ENCODE data around the gene MOK.
"Not testable (repeated sequence)": the region's sequence is repeated elsewhere in the genome, so short reads cannot be mapped to it uniquely, and the experiment has no call there.

MOK gene

DNA sequence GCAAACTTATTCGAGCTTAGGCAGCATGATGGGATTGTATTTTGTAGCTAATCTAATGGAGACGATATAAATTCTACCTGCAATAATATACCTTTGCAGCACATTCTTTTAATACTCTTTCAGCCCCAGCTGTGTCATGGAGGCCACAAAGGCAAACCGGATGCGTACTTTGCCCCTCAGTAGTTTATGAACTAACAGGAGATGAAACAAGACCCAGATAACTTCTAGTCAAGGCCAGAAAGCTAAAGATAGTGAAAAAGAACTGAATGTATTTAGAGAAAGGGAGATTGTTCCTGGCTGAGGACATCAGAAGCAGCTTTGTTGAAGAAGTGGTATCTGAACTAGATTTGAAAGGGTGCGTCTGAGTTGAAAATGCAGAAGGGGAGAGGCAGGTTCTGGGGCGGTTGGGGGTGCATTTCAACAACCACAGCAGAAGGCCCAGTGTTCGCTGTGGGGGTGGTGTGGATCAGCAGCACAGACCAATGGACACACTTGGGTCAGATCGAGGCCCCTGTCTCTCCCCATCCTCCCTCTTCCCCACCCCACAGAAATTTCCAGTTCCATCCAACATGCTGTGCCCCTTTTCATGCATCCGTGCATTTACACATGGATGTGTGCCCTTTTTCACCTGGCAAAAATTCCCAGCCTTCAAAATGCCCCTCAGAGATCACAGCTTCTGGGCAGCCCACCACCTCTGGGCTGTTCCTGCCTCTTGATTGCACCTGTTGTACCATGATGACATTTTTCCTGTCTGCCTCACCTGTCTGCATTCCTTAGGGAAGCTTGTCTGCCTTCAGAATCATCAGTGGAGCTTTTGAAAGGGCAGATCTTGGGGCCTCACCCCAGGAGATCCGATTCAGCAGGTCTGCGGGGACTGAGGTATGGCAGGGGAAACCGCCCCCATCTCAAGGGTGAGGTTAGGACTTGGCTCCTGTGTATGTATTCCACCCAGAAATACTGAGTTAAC, 16.8 kb upstream of the MOK start:
- no peak for DNase-seq

DNA sequence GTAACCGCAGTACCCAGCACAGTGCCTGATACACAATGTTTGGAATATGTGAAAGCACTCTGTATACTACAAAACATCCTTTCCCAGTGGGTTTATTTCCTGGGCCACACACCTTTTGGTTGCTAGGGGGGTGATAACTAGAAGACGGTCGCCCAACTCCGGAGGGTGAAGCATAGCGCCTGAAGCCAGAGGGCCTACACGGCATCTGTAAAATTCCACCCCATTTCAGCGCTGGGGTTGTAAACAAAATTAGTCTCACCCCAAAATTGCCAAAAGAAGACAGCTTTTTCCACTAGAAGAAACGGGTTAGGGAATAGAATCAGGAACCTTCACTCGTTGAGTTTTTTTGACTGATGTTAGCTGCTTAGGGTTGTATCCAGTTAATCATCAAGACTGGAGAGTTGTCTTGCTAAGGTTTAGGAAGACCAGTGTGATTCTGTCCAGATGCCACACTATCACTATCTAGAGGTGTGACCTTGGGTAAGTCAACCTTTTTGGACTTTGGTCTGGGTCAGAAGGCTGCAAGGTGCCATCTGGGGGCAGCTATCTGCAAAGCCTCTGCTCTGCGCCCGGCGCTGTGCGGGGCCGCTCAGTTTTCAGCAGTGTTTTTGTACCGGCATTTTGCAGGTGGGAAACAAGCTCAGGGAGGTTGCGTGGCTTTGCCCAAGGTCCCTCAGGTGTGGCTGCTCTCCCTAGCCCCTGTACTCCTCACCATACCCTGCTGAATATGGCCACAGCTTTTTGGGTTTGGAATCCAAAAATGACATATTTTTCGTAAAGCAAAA, 15.9 kb upstream of the MOK start:
- no peak for DNase-seq

DNA sequence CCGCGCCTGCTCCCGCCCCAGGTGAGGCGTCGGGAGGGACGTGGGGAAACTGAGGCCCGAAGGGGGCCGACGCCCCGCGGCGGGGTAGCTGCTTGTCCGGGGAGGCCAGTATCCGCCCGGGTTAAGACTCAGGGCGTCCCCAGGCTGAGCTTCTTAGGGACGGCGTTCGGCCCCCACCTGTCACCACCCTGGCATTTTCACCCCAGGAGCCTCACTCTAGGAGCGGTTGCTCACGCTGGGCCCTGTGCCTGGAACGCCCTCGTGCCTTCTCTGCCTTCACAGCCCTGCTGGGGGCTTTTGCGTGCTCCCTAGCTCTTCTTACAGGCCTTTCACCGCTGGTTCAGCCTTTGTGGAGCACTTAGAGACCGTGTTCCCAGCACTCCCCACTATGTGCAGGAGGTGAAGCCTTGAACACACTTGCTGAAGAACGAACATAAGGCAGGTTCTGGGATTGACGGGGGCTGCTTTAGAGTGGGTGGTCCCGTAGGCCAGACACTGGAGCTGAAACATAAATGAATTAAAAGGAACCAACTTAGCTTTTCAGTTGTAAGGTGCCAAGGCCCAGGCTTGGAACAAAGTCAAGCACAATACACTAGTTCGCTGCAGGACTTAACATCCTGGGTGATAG, 15.2 kb upstream of the MOK start:
- peak in 1 of 4 experiments; percentile 47 for DNase-seq

DNA sequence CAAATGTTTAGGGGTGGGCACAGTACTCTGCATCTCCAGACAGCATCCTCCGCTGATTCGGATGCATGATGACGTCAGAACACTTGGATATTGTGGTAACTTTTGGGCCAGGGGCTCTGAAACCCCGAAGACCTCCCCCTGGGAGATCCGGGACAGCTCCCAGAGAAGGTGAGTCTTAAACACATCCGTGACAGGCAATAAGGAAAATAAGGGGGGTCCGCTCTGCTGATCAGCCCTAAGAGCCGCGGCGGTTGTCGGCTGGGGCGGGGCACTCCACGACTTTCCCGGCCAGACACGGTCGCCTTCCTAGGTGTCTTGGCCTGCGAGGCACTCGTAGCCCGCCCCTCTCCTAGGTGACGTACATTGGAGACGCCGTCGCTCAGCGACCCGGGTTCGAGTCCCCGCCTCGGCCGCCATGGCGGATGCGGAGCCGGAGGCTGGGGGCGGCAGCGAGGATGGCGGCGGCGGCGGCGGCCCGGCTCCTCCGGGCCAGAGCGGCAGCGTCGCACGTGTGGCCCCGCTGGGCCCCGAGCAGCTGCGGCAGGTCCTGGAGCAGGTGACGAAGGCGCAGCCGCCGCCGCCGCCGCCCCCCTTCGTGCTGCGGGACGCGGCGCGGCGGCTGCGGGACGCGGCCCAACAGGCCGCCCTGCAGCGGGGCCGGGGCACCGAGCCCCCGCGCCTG, 14.5 kb upstream of the MOK start, which contains the start of gene ZNF839:
Gene ZNF839, plus strand, starts transcription at position 396 of the 682 bp plus-strand sequence. Its CDS starts 20 bp downstream, at position 416.
- DNase-seq: peak; percentile 88 to 93 (median 90)

DNA sequence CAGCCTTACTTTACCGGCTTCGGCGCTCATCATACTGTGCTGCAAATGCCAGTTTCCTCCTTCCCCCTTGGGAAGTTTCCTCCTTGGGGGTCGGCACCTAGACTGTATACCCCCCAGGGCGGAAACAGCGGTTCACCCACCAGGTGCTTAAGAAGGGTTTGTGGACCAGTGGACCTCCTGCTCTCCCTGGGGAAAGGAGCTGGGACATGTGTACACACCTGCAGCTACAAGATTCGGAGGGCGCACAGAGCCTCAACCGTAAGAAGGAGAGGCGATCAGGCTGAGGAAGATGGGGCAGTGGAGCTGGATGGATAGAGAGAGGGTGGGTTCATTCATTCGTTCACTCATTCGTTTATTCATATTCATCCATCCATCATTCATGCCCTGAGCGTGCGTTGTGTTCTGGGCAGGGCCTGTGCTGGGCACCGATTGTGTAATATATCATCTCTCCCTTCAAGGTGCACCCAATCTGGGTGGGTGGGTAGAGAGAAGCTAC, 13.9 kb upstream of the MOK start:
- DNase-seq: no peak

DNA sequence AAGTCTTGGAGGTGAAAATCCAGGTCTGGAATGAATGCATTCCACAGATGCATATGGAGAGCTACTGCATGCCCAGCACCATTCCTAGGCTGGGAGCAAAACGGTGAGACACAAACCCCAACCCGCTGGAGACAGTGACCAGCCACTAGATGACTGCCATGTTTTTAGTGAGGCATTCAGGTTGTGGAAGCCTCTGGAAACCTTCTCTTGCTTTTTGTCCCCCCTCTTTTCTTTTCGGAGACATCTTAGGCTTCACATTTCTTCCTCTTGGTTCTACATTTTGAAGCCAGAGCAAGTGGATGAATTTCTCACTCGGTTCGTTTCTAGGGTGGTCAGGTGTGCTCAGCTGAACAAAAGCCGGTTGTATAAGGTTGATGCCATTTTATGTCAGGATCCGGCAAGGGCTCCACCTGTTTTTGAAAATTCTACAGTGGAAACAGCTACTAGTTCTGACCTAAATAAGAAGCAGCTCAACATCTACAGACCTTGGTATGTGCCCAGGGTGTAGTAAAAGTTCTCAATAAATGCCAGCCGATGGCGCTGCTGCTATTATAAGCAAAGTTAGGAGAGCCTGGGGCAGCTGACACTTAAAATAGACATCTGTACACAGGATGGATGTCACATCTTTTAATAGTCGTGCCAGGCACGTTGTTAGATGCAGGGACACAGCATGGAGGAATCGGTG, 12.7 kb upstream of the MOK start:
- DNase-seq: no peak

DNA sequence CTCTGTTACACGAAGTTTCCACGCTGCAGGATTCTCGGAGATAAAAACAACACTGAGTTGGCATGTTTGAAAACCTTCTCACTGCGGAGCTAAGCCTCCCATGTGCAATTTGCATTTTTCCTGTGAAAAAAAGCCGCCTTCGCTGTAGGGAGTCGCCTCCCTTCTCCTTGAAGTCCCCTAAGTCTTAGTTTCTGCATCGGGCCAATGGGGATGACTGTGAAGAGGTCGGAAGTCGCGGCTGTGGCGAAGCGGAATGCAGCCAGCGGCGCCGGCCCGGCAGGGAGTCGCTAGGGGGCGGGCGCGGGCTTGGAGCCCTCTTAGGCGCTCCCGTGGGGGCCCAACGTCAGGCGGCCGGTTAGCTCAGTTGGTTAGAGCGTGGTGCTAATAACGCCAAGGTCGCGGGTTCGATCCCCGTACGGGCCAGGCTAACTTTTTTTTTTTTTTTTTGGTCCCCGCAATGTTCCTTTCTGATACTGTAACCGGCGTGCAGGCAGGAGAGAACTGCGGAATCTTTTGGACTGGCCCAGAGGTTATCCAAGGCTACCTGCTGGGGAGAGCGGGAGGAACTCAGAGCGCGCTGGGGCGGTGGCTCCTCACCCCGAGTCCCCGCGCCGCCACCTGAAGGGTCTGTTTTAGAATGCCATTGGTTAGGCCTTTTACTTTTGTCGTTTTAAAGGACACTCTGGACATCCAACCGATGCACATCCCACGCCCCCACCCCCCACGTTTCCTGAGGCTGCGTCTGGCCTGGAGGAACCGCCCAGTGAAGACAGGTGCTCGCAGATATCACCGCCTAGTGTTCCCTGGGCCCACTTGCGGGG, 12.0 kb upstream of the MOK start:
- peak; percentile 96 to 99 (median 98) for DNase-seq

DNA sequence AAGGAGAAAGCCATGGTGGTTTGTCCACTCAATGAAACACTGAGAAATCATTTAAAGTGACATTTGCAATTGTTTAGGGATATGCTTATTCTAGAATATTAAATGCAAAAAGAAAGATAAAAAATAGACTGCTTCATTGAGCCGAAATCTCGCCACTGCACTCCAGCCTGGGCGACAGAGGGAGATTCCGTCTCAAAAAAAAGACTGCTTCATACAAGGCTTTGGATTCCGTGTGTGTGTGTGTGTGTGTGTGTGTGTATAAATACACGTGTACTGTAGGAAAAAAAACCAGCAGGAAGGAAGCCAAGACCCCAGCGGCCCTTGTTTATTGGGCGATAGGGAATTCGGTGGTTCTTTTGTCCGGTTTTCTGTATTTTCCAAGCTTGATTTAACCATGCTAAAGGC, 11.4 kb upstream of the MOK start:
- peak in 1 of 4 experiments; percentile 16 for DNase-seq

DNA sequence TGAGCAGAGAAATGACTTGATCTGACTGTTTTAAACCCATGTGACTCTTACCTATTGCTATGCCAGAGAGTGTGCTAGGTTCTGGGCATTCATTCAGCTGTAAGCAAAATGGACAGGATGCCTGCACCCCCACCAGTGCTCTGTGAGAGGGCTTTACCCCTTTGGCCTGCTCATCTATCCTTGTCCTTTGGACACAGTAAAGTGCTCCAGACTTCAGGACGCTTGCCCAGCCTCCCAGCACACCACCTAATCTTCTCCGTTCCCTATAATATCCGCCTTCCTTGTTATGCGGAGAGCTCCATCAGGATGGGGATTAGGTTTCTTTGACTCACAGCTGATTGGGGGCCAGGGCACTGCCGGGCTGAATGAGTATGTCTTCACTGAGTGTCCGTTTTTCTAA, 10.2 kb upstream of the MOK start:
- no peak for DNase-seq

DNA sequence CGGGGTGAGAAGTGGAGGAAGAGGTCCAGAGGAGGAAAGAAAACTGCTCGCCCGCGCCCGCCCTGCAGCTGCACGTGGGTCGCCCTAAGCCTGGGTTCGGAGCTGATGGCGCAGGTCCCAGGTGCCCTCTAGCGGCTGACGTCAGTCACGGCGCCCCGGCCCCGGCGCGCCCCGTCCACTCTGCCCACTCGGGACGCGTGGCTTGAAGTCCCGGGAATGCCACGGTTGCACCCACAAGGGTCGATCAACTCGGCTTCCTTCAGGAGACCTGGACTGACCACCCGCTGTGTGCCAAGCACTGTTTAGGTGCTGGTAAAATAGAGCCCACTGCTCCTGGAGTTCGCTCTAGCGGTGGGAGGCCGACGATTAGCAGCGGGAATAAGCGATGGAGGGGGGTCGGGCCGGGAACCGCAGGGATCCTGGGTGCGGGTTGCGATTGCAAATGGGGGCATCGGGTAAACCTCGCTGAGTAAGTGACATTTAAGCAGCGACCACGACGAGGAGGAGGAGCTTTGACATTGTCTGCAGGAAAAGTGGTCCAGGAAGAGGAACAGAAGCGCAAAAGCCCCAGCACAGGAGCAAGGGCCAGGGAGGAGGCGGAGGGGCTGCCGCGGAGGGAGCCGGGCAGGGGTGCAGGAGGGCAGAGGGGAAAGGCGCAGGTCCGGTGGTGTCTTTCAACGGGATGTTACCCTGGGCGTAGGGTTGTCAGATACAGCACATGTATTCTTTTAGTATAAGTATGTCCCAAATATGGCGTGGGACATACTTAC, 9.5 kb upstream of the MOK start:
- DNase-seq: peak; percentile 57 to 73 (median 66)

DNA sequence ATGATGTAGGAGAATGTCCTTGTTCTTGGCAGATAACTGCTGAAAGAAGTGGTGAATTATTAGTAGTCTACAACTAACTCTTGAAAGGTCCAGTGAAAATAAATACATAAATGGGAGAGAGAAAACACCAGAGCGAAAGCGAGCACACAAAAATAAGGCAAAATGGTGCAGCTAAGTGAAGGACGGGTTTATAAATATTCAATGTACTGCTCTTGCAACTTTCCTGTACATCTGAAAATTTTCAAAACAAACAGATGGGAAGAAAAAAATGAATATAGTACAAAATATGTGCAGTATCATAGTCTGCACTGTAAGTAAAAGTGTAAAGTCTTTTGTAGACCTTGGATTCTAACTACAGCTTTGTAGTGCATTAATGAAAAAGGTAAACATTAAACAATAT, 1.3 kb downstream of the MOK start:
- no peak for DNase-seq

DNA sequence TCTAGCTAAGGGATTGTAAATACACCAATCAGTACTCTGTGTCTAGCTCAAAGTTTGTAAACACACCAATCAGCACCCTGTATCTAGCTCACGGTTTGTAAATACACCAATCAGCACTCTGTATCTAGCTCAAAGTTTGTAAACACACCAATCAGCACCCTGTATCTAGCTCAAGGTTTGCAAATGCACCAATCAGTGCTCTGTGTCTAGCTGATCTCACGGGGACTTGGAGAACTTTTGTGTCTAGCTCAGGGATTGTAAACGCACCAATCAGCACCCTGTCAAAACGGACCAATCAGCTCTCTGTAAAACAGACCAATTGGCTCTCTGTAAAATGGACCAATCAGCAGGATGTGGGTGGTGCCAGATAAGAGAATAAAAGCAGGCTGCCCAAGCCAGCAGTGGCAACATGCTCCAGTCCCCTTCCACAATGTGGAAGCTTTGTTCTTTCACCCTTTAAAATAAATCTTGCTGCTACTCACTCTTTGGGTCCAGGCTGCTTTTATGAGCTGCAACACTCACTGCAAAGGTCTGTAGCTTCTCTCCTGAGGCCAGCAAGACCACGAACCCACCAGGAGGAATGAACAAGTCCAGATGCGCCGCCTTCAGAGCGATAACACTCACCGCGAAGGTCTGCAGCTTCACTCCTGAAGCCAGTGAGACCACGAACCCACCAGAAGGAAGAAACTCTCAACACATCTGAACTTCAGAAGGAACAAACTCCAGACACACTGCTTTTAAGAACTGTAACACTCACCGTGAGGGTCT, 6.5 kb downstream of the MOK start:
- DNase-seq: not testable (repeated sequence)

DNA sequence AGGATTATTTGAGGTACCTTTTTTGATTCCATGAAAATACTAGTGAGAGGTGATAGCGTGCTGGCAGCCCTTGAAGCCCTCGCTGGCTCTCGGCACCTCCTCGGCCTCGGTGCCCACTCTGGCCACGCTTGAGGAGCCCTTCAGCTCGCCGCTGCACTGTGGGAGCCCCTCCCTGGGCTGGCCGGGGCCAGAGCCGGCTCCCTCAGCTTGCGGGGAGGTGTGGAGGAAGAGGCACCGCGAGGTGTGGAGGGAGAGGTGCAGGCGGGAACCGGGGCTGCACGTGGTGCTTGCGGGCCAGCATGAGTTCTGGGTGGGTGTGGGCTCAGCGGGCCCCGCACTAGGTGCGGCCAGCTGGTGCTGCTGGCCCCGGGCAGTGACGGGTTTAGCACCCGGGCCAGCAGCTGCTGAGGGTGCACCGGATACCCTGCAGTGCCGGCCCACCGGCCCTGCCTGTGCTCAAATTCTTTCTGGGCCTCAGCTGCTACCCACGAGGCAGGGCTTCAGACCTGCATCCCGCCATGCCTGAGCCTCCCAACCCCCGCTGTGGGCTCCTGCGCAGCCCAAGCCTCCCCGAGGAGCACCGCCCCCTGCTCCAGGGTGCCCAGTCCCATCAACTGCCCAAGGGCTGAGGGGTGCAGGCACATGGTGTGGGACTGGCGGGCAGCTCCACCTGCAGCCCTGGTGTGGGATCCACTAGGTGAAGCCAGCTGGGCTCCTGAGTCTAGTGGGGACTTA, 7.4 kb downstream of the MOK start:
- DNase-seq: no peak

DNA sequence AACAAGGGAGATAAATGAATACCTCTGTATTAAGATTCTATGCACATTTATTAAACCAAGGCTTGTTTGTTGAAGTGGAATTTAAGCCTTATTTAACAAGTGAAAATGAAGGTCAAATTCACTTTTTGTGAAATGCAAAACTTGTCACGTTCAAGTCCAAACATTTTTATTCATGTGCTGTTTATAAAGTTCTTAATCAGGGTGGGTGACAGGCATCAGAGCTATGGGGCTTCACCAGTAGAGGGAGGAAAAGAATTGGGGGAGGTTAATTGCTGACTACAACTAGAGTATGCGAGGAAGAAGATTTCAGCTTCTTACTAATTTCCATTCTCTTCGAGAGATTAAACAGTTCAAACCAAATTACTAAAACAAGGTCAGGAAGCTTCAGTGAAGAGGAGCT, 9.7 kb downstream of the MOK start:
- no peak for DNase-seq

DNA sequence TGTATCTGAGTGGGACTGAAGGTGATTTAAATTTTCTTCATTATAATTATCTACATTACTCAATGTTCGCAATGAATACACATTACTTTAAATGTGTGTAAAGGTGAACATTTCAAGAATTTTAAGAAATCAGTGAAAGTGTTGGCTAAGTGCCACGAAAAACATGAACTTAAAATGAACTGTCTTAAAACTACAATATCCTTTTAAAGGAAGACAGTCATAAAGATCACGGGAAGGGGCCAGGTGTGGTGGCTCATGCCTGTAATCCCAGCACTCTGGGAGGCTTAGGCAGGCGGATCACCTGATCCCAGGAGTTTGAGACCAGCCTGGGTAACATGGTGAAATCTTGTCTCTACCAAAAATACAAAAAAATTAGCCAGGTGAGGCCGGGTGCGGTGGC, 11.2 kb downstream of the MOK start:
- DNase-seq: no peak

DNA sequence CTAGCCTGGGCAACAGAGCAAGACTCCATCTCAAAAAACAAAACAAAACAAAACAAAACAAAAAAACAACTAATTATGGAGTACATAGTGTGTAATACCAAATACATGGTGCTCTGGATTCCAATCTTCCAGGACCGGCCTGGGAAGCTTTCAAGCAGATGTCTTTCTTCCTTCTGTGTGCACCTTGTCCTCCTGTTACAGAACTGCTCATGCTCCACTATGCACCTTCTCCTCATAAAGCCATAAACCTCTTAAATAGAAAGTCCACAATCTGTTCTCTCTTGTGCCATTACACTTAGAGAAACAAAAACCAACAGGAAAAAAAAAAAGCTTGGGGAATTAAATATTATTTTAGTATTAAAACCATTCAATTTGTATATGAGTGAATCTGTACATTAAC, 12.5 kb downstream of the MOK start:
- DNase-seq: no peak

DNA sequence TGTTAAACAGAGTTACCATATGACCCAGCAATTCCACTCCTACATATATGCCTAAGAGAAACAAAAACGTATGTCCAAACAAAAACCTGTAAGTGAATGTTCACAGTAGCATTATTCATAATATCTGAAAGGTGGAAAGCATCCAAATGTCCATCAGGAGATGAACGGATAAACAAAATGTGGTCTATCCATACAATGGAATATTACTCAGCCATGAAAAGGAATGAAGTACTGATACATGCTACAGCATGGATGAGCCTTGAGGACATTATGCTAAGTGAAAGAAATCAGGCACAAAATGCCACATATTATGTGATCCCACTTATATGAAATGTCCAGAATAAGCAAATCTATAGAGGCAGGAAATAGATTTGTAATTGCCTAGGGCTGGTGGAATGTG, 16.8 kb downstream of the MOK start:
- DNase-seq: no peak

DNA sequence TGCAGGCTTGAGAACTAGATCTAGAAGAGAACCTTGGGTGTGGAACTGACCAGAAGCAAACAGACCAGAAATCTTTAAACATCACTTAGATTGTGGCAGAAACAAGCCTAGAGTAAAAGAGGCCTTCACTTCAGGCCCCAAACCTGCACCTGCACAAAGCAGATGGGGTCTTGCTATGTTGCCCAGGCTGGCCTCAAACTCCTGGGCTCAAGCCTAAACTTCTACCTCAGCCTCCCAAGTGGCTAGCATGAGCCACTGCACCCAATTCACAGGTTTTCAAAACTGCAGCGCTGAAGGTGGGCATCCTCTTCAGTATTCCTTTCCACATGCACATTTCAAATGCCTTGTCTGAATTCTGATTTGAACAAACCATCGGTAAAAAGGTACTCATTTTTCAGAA, 19.9 kb downstream of the MOK start:
- no peak for DNase-seq

Data from activated naive CD4-positive, alpha-beta T cell (primary cell).